K562 (cell line): ENCODE measurements around the gene RNLS. TPM values are rescaled to one million over a fixed set of nuclear protein-coding genes. Genes with fewer than 3 reads are reported as not detected.

ENCODE experiments used
- ATAC-seq: fragments of 200-7000 bp; cut with Tn5 transposase; 3 replicates; pipeline ENCODE4 v1.9.1; 2020; ENCODE audit warnings: moderate library complexity
- BruUV-seq: library from RNA; stranded (reverse); fragments of 400-500 nt; replicated peaks from 2 replicates; lab custom pipeline; 2021; lab: Mats Ljungman, UMichigan
- CTCF ChIA-PET: fragments of 300-600 bp; formaldehyde crosslinking; extraction: SDS; loops from one replicate; lab custom pipeline; 2021; ENCODE audit warnings: low intra/inter-chr PET ratio; lab: Yijun Ruan, JAX
- POLR2A ChIA-PET: fragments of 300-600, 350-650 bp; sonication (Branson Sonifier 250); formaldehyde crosslinking; extraction: SDS; loops from one replicate; lab custom pipeline; 2021; ENCODE audit warnings: antibody characterized with exemption, inconsistent platforms; lab: Yijun Ruan, JAX
- DNase-seq, 4 experiments: peaks; one replicate each; pipeline versions ENCODE4 v3.0.0 to v3.0.0-alpha.2; 2011 to 2018; ENCODE audit warnings: low spot score in 3 of 4, mixed read lengths in 3 of 4; ENCODE audit errors: extremely low read depth in 1 of 4
- FAIRE-seq: peaks from 2 replicates; lab custom pipeline; 2011; peaks lifted over from hg19 to GRCh38; lab: Jason Lieb, UNC
- H2AFZ ChIP-seq: 2 replicates; pipeline ENCODE4 v1.6.0; 2011; ENCODE audit warnings: low read depth, low read length, control low read depth, inconsistent platforms
- H3K27ac ChIP-seq: fragments of 200-600 bp; 3 replicates; pipeline ENCODE4 v1.8.0; 2011; ENCODE audit warnings: low read depth, mild to moderate bottlenecking, control low read depth, inconsistent platforms, low read length, moderate library complexity, mixed read lengths; ENCODE audit errors: extremely low read depth
- H3K27me3 ChIP-seq, 2 experiments: fragments of 300-600 bp in 1 of 2; 2 replicates in 1 of 2; 3 replicates in 1 of 2; pipeline versions ENCODE4 v1.6.0 to v1.8.0; 2011; ENCODE audit warnings: inconsistent platforms in 2 of 2, low read length in 2 of 2, mild to moderate bottlenecking in 1 of 2, mixed read lengths in 1 of 2, moderate library complexity in 1 of 2; ENCODE audit not compliant: control insufficient read depth in 2 of 2, insufficient read depth in 2 of 2
- H3K36me3 ChIP-seq: fragments of 300-600 bp; 3 replicates; pipeline ENCODE4 v1.8.0; 2011; ENCODE audit warnings: mild to moderate bottlenecking, low read length, inconsistent platforms; ENCODE audit not compliant: control insufficient read depth, insufficient read depth
- H3K4me1 ChIP-seq, 2 experiments: fragments of 200-600 bp in 1 of 2; replicated peaks in 1 of 2; 2 replicates in 1 of 2; 3 replicates in 1 of 2; pipeline versions ENCODE4 v1.5.1 to v1.8.0; 2011; ENCODE audit warnings: inconsistent platforms in 2 of 2, low read length in 2 of 2, mild to moderate bottlenecking in 1 of 2, mixed read lengths in 1 of 2, moderate library complexity in 1 of 2; ENCODE audit not compliant: control insufficient read depth in 2 of 2, insufficient read depth in 2 of 2
- H3K4me2 ChIP-seq: 2 replicates; pipeline ENCODE4 v1.6.1; 2011; ENCODE audit warnings: low read length, control low read depth, inconsistent platforms, mixed read lengths; ENCODE audit not compliant: insufficient read depth
- H3K4me3 ChIP-seq: fragments of 200-600 bp; sonication (generic), shearing (Covaris generic); 2 replicates; pipeline ENCODE4 v1.5.1; 2016; ENCODE audit warnings: control low read depth, inconsistent platforms
- H3K79me2 ChIP-seq: fragments of 200-600 bp; 3 replicates; pipeline ENCODE4 v1.8.0; 2011; ENCODE audit warnings: low read length, inconsistent platforms; ENCODE audit not compliant: control insufficient read depth, insufficient read depth
- H3K9ac ChIP-seq, 2 experiments: 2 replicates each; pipeline versions ENCODE4 v1.6.0 to v1.6.1; 2011; ENCODE audit warnings: low read depth in 2 of 2, low read length in 2 of 2, control low read depth in 1 of 2, inconsistent platforms in 1 of 2, mild to moderate bottlenecking in 1 of 2, mixed read lengths in 1 of 2; ENCODE audit not compliant: insufficient read depth in 1 of 2
- H3K9me1 ChIP-seq: one replicate; pipeline ENCODE4 v1.6.0; 2011; ENCODE audit warnings: inconsistent platforms, mild to moderate bottlenecking, low read length, moderate library complexity; ENCODE audit not compliant: control insufficient read depth, insufficient read depth
- H3K9me3 ChIP-seq: replicated peaks from 2 replicates; pipeline ENCODE4 v1.5.1; 2011; ENCODE audit warnings: low read depth, low read length, inconsistent platforms; ENCODE audit not compliant: control insufficient read depth, insufficient read depth
- H4K20me1 ChIP-seq: replicated peaks from 2 replicates; pipeline ENCODE4 v1.6.1; 2011; ENCODE audit warnings: low read length, inconsistent platforms, mixed read lengths; ENCODE audit not compliant: control insufficient read depth, insufficient read depth
- ARID2 ChIP-seq: fragments of 450-650 bp; IDR thresholded peaks from 2 replicates; pipeline ENCODE4 v1.6.1; 2017; ENCODE audit warnings: antibody characterized with exemption, mild to moderate bottlenecking
- ARID4B ChIP-seq: sonication (generic); formaldehyde crosslinking; IDR thresholded peaks from 2 replicates; pipeline ENCODE4 v1.8.0; 2022; ENCODE audit warnings: mild to moderate bottlenecking, missing genetic modification reagents
- ATF4 ChIP-seq: fragments of 450-650 bp; formaldehyde crosslinking; IDR thresholded peaks from 2 replicates; pipeline ENCODE4 v1.4.0; 2022; ENCODE audit warnings: mild to moderate bottlenecking, moderate library complexity
- CAMTA2 ChIP-seq: fragments of 250-450 bp; sonication (Bioruptor Pico); conservative IDR thresholded peaks from 2 replicates; pipeline ENCODE4 v1.5.1; 2022
- CBFB ChIP-seq: sonication (generic); formaldehyde crosslinking; IDR thresholded peaks from 2 replicates; pipeline ENCODE4 v1.4.0; 2020; ENCODE audit warnings: mild to moderate bottlenecking, missing genetic modification reagents
- DMBX1 ChIP-seq: fragments of 250-450 bp; sonication (Bioruptor Pico); IDR thresholded peaks from 2 replicates; pipeline ENCODE4 v1.8.0; 2022; ENCODE audit warnings: inconsistent platforms, mild to moderate bottlenecking, moderate library complexity, borderline replicate concordance
- DNMT1 ChIP-seq: fragments of 450-650 bp; IDR thresholded peaks from 2 replicates; pipeline ENCODE4 v1.6.1; 2016; ENCODE audit warnings: antibody characterized with exemption, mild to moderate bottlenecking
- FOS ChIP-seq: IDR thresholded peaks from 3 replicates; pipeline ENCODE4 v1.6.1; 2011; ENCODE audit not compliant: insufficient read length; ENCODE audit errors: extremely low read depth
- KAT7 ChIP-seq: sonication (generic); formaldehyde crosslinking; IDR thresholded peaks from 2 replicates; pipeline ENCODE4 v1.8.0; 2022; ENCODE audit warnings: missing genetic modification reagents, mild to moderate bottlenecking, borderline replicate concordance
- KLF1 ChIP-seq: fragments of 450-650 bp; IDR thresholded peaks from 2 replicates; pipeline ENCODE4 v1.6.1; 2016; ENCODE audit warnings: missing genetic modification characterization, missing compliant biosample characterization
- RBM34 ChIP-seq: fragments of 200-400 bp; formaldehyde crosslinking; IDR thresholded peaks from 2 replicates; pipeline ENCODE4 v1.6.1; 2018; ENCODE audit warnings: low read length, borderline replicate concordance; ENCODE audit not compliant: insufficient read depth
- ZBTB33 ChIP-seq: sonication (generic); formaldehyde crosslinking; IDR thresholded peaks from 2 replicates; pipeline ENCODE4 v1.8.1; 2023; ENCODE audit warnings: mild to moderate bottlenecking, missing genetic modification reagents
- ZC3H11A ChIP-seq: IDR thresholded peaks from 2 replicates; pipeline ENCODE4 v1.6.1; 2012; ENCODE audit warnings: low read depth, low read length, improper control_type of control experiment
- ZNF184 ChIP-seq: sonication (generic); formaldehyde crosslinking; IDR thresholded peaks from 2 replicates; pipeline ENCODE4 v1.5.0; 2020; ENCODE audit warnings: missing genetic modification reagents
- ZNF41 ChIP-seq: fragments of 250-450 bp; sonication (Bioruptor Pico); conservative IDR thresholded peaks from 2 replicates; pipeline ENCODE4 v1.4.0; 2020; ENCODE audit warnings: mild to moderate bottlenecking
- ZNF436 ChIP-seq: fragments of 250-450, 450-650 bp; sonication (Bioruptor Pico); formaldehyde crosslinking; IDR thresholded peaks from 2 replicates; pipeline ENCODE4 v1.7.0; 2020; ENCODE audit warnings: mild to moderate bottlenecking
- WGBS: fragments of 100-300 bp; shearing (Covaris generic); methylation state at CpG from one replicate; pipeline ENCODE4 v1.1.6; 2016; ENCODE audit warnings: low coverage, mixed read lengths; ENCODE audit not compliant: insufficient coverage; ENCODE audit errors: missing lambda C conversion rate; 5-methylcytosine and 5-hydroxymethylcytosine counted together
- in situ Hi-C: fragments of 300-500 bp; cut with MboI; formaldehyde crosslinking; loops from 4 replicates; pipeline ENCODE4 v1.15.0; 2018; ENCODE audit warnings: inconsistent platforms, mixed read lengths
- intact Hi-C: fragments of 100-400 bp; cut with micrococcal nuclease; formaldehyde crosslinking; loops from 2 replicates; pipeline ENCODE4 v1.14.2; 2022
- polyA plus RNA-seq, 8 experiments: library from polyadenylated mRNA; depleted of rRNA in 4 of 8; stranded (reverse) in 5 of 8; unstranded in 3 of 8; fragments of >200 nt; fragmentation: Nextera tagmentation in 2 of 8; fragmentation: Illumina TruSeq in 1 of 8; extraction: Ambion mirVana in 2 of 8; extraction: Trizol in 1 of 8; gene quantifications; 2 replicates each; pipeline versions ENCODE4 v1.2.1 to v1.2.3, GENCODE V29; 2011 to 2014; ENCODE audit warnings: inconsistent platforms in 1 of 8, missing spikeins in 1 of 8
- total RNA-seq, 7 experiments: library from RNA; depleted of rRNA in 6 of 7; stranded (reverse); fragments of >200 nt in 6 of 7; fragmentation: Illumina TruSeq in 2 of 7; extraction: Trizol in 2 of 7; gene quantifications; 2 replicates each; pipeline versions ENCODE4 v1.2.1 to v1.2.3, GENCODE V29; 2011 to 2021; ENCODE audit warnings: low replicate concordance in 1 of 7

RNLS gene
- total and polyA plus RNA-seq, 9 of the 15 experiments (the other 6 are each of a cell fraction or from before 2014, with no cell fraction given) = 0.14 to 0.72 (median 0.41) TPM; not detected in 3

DNA sequence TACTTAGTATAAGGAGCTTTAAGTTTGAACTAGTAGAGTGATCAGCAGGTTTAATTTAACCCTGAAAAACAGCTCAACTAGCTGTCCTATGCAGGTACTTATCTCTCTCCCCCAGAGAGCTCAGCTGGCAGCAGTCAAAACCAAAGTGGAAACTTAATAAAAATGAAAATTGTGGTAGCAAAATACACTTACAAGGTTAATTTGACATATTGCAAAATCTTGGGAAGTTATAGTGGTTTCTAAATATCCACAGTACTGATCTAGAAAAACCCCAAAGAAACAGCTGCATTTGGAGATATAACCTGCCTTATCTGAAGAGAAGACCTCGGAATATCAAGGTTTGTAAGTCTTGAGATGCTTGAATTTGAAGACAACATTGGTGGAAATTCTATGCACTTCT lies 269.2 kb downstream of the RNLS start:
- Histone ChIP-seq H3K9ac (no peak overlapping the region), H3K4me2 (no peak overlapping the region), H3K4me3 (no peak overlapping the region), H4K20me1 (no peaks in the 10 kb centered on the region), H3K27ac (no peak overlapping the region), H3K9me3 (no peaks in the 10 kb centered on the region; the same call in 1 of the 2 replicates), H2AFZ (no peak overlapping the region), H3K27me3 (no peaks in the 10 kb centered on the region), H3K9me1 (no peaks in the 10 kb centered on the region), H3K36me3 (no peaks in the 10 kb centered on the region), H3K79me2 (no peaks in the 10 kb centered on the region), H3K4me1 (no peaks in the 10 kb centered on the region)
- POLR2A ChIA-PET = no interaction called here
- TF ChIP-seq ZC3H11A (no peak), FOS (no peak), KLF1 (no peak), CAMTA2 (CRISPR knock-in tag) (no peak), CBFB (no peak), ARID2 (no peak), ATF4 (no peak), ZBTB33 (CRISPR knock-in tag) (no peak), ZNF184 (CRISPR knock-in tag) (no peak), DNMT1 (no peak), KAT7 (CRISPR knock-in tag) (no peak), DMBX1 (CRISPR knock-in tag) (no peak), ARID4B (no peak), ZNF436 (no peak), RBM34 (no peak), ZNF41 (no peak)
- ATAC-seq = no peak
- CTCF ChIA-PET = no interaction called here
- no peak for DNase-seq
- FAIRE-seq = no peak
- in situ Hi-C loops = no loop called here
- 0% methylated on average over 1 of the region's 1 CpG for WGBS
- intact Hi-C loops = no loop called here
- no TSS peak for BruUV-seq
